Kidney capillary endothelial cell (primary cell): Measurements from ENCODE around the gene LACRT.
"Not testable (repeated sequence)": the region's sequence is repeated elsewhere in the genome, so short reads cannot be mapped to it uniquely, and the experiment has no call there.

ENCODE experiments used
- DNase-seq: peaks from one replicate; pipeline ENCODE4 v3.0.0-alpha.2; 2018; ENCODE audit warnings: low spot score

Gene LACRT

DNA sequence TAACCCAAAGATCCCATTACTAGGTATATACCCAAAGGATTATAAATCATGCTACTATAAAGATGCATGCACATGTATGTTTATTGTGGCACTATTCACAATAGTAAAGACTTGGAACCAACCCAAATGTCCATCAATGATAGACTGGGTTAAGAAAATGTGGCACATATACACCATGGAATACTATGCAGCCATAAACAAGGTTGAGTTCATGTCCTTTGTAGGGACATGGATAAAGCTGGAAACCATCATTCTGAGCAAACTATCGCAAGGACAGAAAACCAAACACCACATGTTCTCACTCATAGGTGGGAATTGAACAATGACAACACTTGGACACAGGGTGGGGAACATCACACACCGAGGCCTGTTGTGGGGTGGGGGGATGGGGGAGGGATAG is 4.4 kb upstream of the LACRT start:
- DNase-seq = not testable (repeated sequence)

DNA sequence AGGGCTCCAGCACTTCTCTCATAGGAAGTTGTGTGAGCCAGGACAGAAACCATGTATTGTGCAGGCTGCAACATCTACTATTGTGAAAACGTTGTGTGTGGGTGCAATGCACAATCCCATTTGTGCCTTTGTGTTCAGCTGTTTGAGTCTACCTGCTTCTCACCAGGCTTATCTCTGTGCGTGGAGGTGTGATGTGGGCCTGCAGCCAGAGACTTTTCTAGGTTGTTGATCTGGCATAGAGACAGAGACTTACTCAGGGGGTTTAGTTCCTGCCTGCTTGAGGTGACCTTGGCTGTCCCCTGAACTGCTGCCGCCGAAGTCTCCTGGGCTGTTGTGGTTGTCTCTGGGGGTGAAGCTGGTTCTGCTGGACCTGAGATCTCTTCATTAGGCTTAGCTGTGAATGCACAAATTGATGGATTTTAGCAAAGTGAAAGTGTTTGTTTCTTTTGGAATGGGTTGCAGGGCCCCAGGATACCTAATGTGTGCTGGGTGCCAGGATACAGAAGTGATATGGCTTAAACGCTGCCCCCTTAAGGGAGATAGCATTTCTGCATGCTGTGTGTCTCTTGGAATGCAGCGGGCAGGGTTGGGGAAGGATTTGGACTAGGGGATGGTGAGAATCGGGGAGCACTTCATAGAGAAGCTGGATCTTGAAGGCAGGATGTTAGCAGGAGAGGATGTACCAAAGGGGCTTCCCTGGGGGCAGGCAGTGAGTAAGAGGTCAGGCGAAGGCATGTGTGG is 2.5 kb downstream of the LACRT start:
- DNase-seq = no peak

DNA sequence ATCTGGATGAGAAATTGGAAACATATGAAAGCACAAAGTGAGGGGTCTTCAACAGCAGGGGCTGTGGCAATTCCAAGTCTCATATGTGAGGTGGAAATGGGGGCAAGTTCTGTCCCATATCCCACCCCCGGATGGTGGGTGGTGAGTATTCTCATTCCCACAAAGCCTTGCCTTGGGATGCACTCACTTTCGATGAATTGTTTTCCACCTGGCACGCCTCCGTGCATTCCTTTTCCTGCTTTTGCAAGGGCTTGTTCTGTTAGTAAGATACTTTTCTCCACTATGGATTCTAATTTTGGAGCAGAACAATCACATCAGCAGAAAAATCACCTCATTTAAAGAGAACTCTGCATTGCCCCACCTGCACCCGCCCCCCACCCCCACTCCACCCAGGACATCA is 3.1 kb downstream of the LACRT start:
- DNase-seq = no peak

DNA sequence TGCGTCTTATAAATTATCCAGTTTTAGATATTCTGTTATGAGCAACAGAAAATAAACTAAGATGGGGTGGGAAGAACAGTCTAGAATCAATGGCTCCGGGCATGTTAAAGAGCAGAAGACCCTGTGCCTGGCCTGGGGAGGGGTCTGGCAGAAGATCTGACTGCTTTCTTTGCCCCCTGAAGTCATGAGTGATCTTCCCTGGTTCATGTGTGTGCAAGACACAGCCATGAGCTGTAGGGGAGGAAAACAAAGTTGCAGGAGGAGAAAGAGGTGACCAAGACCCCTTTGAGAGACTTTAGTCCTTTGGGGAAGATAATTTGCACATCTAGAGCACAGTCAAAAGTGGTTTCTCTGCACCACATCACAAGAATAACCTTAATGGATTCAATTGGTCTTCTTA is 4.8 kb downstream of the LACRT start:
- DNase-seq = no peak

DNA sequence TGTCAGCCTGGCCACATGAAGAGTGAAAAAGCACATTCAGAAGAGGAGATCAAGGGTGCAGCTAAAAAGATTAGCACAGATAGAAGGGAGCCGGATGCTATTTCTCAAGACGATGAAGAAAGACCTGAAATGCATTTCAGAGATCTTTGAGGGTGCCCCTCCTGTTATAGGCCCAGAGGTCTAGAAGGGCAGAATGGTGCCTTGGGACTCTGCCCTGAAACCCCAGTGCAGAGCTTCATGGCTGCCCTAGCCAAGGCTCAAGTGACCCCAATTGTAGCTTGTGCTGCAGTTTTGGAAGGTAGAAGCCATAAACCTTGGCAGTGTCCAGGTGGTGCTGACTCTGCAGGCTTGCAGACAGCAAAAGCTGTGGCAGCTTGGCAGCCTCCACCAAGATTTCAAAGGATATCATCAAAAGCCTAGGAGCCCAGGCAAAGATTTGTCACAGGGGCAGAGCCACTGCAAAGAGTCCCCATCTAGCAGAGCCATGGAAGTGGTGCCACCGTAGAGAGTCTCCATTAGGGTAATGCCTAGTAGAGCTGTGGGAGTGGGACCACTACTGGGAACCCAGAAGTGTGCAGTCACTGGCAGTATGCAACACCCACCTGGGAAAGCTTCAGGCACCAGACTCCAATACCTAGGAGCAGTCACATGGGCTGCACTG is 6.4 kb downstream of the LACRT start:
- no peak for DNase-seq

DNA sequence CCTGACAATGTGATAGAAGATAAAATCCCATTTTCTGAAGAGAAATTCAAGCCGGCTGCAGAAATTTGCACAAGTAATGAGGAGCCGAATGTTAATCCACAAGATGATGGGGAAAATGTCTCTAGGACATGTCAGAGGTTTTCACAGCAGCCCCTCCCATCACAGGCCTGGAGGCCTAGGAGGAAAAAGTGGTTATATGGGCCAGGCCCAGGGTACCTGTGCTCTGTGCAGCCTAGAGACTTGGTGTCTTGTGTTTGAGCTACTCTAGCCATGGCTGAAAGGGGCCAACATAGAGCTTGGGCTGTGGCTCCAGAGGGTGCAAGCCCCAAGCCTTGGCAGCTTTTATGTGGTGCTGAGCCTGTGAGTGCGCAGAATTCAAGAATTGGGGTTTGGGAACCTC is 7.4 kb downstream of the LACRT start:
- no peak for DNase-seq

DNA sequence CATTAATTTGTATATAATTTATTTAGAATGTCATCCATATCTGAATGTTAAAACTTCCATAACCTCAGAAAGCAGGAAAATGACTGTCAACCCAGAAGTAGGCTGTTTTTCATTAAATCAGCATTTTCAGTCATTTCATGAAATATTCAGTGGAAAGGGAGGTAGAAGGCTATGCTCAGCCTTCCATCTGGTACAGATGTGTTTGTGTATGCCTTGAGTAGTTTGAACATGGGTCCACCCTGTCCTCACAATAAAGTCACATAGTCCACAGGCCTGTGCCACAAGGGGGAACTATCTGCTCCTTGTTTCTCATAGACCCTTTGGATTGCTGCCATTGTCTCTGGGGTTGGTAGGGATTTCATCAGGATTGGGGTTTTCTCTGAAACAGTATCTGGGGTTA is 9.1 kb downstream of the LACRT start:
- DNase-seq = no peak

DNA sequence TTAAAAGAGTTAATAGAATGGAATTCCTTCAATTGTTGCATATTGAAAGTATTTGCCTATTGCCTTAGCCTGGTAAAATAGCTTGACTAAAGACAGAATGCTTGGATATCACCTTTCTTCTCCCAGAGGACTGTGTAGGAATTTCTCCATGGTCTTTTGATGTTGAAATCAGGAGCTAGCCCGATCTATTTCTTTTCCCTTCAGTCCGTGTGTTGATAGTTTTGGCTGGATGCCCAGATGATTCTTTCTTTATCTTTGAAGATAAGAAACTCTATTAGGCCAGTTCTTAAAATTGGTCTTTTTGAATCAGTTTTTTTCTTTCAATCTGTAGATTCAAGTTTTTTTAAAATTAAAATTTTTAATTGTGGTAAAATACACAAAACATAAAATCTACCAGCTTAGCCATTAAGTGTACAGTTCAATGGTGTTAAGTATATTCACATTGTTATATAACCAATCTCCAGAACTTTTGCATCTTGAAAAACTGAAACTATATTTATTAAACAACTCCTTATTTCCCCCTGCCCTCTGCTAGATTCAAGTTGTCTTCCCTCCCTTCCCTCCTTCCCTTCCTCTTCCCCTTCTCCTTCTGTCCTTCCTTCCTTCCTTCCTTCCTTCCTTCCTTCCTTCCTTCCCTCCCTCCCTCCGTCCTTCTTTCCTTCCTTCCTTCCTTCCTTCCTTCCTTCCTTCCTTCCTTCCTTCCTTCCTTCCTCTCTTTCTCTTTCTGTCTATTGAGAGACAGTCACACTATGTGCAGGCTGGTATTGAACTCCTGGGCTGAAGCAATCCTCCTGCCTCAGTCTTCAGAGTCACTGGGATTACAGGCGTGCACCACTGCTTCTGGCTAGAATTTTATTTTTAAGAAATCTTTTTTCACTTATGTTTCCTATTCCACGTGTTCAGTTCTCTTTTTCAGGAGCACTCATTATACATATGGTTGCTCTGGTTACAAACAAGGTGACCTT is 10.1 kb downstream of the LACRT start:
- no peak for DNase-seq

DNA sequence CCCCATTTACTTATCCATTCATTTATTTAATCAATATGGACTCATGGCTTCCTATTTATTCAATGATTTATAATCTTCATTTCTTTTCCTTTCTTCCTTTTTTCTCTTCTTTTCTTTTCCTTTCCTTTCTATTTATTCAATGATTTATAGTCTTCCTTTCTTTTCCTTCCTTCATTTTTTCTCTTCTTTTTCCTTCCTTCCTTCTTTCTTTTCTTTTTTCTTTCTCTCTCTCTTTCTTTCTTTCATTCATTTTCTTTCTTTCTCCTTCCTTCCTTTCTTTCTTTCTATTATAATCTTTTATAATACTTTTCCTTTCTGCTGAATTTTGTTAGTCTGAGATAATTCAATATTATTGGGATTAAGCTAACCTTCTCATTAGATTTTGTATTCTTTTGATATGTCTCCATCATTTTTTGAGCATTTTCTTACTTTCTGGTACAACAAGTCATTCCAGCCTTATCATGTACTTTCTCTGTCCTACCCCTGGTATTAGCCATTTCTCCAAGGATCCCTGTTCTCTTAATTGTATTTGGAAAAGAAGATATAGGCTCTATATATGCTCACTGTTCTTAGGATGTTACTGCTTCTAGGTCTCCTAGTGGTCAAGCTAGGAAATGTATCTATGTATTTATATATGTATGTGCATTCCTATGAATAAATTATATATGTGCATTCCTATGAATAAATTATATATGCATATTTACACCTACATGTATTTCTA is 12.1 kb downstream of the LACRT start:
- peak; percentile 26 for DNase-seq

DNA sequence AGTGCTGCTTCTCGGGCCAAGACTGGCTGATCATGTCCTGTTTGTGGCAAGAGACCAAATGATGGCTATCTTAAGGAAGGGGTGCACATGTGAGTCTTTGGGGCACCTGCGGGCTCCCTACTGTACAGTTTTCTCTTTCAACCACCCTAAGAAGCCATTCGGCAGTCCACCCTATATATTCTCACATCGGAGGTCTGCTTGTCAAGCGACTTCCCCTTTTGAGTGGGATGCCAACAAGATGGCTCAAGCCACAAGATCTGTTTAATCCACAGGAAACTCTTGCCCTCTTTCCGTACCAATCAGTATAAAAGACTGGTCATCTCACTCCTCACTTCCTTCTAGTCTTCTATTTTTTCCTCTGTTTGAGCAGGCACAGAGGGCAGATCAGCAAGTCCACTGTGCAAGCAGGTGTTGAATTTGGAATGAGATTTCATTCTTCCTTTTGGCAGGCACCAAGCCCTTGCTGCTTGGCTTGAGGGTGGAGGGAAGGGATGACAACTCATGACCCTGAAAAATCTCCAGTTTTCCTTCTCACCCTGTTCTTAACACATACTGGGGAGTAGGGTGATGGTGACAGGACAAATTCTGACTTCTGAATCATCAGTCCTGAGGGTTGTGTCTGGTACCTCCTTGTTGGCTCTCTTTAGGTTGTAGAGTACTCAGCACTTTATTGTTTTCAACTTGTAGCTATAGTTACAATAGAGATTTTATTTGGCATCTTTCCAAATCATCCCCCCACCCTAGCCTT is 17.6 kb downstream of the LACRT start:
- DNase-seq = no peak

DNA sequence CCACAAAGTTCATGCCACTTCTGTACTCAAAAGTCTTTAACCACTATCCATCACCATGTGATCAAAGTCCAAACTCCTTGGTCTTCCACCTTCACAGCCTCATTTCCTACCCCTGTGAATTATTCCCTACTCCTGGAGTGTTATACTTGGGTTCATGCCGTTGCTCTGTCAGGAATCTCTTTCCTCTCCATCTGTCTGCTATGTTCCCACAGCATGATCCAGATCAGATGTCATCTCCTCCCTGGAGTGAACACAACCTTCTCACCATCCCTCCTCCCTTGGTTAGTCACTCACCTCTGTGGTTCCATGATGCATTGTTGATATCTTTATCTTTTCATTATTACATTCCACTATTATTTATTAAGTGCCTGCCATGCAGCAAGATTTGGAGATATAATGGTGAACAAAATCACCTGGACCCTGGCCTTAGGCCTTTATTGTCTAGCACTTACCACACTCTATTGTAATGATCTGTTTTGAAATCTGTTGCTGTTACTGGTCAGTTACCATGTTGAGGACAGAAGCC is 22.4 kb downstream of the LACRT start:
- no peak for DNase-seq

DNA sequence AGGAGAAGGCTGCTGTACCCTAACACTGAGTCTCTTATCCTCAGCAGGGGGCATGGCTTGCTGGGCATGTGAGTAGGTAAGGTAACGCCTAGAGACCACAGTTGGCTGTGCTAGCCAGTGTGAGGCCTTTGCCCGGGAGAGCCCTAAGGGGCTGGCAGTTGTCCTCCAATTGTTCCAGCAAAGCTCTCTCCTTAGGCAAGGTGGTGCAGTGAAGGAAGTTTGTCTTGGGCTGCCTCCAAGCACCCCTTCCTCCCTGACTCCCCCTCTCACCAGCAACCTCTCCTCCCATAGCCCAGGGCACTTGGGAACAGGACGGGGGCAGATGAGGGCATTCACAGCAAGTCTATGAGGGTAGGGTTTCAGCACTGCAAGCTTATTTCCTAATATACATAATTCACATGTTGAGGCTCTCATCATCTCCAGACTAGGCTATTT is 23.0 kb downstream of the LACRT start:
- DNase-seq = no peak

DNA sequence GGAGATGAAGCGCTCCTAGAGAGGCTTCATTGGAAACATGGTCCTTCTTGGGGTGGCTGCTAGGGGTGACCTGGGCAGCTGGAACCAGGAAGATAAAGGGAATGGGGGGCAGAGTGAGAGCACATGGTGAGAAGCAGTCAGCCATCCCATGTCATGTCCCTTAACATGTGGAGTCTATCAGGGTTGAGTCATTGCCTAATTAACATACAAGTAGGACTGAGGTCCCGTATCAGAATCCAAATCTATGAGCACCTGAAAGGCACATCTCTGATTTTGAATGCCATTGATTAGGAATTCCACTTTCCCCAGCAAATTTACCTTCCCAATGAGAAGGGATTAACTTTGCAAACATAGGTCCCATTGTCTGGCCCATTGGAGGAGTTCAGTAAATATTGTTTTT is 25.9 kb downstream of the LACRT start:
- DNase-seq = no peak

DNA sequence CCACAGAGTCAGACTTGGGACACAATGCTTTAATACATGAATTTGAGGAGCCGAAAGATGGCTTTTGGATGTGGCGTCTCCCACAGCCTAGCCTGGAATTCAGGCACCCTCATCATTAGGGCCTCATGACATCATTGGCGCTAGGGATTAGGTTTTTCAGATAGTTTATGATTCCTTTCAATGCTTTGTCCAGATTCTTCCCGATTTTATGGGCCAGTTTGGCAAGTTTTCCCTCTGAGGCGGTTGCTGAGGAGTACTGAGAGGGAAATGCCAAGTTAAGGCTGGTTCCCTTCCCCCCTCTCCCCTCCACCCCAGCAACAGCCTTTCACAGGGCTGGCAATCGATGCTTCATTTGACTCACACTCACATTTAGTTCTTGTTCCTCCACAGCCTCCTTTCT is 26.5 kb downstream of the LACRT start:
- no peak for DNase-seq

DNA sequence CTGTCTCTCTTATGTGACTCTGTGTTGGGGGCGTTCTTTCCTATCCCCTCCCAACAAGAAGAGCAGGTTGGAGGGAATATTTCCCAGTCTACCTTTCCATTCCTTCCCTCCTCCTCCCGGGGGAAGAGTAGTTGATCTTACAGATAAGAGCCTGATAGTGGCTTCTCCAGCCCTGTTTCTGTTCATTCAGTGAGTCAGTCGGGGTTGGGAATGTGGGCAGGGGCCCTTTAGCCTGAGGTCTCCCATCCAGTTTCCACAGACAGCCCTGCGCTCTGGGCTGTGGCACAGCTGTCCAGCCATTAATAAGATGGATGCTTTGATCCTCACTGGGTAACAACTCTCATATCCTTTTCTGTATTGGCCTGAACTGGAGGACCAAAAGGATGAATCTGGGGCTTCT is 28.1 kb downstream of the LACRT start:
- DNase-seq = no peak

DNA sequence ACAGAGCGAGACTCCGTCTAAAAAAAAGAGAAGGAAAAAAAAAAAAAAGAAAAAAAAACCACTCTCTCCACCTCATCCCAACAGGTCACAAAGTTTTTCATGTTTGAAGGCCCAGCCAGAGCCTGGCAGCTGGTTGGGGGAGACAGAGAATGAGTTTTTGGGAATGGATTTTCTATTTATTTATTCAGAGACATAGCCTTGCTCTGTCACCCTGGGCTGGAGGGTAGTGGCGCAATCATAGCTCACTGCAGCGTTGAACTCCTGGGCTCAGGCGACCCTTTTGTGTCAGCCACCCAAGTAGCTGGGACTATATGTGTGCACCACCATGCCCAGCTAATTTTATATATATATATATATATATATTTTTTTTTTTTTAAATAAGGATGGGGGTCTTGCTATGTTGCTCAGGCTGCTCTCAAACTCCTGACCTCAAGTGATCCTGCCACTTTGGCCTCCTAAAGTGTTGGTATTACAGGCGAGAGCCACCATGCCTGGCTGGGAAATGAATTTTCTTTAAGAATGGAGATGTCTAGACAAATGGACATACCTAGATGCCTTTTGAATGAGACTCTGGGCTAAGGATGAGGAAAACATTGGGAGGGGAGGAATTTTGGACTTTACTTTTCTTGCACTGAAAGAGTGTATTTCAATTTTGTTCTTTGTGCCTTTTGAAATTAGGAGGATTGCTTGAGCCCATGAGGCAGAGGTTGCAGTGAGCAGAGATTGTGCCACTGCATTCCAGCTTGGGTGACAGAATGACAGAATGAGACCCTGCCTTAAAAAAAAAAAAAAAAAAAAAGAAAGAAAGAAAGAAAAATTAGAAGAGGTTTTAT is 29.3 kb downstream of the LACRT start:
- DNase-seq = no peak

DNA sequence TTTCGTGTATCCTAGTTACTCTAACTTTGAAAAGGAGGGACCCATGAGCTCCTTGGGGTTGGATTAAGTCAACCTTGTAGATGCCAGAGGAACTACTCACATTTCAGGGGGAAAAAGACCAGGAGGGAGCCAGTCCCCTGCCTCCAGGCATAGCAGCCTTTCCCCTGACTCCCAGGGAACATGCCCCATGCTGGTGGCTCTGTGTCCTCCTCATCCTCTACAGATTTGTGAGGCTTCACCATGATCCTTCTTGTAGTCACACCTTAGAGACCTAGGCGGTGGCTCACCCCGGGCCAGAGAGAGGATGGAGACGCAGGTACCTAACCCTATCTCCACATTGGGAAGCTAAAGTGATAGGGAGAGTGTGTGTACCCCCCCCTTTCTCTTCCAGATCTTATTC is 30.3 kb downstream of the LACRT start:
- no peak for DNase-seq

DNA sequence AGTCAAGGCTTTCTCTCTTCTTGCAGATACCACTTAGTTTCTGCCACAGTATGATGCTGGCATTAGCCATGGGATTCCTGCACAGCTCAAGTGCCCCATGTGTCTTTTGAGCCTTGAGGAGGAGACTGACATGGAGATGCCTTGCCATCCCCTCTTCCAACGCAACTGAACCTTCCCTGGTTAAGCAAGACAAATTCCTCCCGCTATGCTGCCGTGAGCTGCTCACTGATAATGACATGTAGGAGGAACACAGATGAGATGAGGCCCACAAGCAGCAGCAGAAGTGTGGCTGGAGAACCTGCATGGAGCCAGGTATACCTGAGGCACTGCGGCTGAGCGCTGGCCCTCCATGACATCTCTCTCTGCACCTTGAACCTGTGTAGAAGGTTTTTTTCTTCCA is 30.8 kb downstream of the LACRT start:
- DNase-seq = no peak

DNA sequence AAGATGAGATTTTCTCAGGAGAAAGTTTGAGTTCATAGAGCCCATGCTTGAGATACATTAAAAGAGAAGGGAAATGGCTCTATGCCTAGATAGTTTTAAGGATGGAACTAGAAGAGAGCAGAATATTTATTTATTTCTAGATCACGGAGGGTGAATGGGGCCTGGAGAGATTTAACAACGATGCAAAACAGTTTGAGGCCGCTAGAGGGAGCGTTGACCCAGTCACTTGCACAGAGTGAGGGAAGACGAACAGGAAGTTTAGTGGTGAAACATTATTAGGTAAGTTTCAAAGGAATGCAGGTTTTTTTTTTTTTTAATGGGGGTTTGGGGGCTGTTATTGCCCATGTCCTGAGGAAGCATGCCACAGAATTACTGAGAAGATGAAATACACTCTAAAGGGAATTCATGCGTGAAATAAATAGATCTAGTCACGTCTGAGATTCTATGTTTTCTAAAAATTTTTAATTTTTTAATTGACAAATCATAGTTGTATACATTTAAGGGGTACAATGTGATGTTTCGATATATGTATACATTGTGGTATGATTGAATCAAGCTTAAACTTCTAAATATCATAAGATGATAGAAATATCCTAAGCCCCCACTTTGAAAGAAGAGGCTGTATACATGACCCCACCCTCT is 31.4 kb downstream of the LACRT start:
- DNase-seq = peak; percentile 43

DNA sequence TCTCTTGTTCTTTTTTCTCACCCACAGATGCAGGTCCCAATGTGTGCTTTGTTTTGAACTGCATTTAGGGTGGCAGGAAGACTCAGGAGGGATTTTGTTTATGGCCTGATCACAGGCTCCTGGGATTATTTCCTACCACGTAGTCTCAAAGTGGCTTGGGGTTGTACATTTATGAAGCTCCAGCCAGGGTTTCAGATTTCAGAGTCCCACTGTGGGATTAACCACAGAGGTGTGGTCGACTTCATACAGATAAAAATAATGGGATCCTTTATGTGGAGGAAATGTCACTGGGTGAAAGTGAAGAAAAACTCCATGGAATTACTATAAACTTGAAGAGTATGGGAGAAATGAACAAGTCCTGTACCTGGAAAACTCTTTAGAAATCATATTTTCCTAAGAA is 32.0 kb downstream of the LACRT start:
- no peak for DNase-seq
